Esophagus muscularis mucosa (tissue), 4 donors: ENCODE data around the gene ENPP3. TPM values are rescaled to one million over a fixed set of nuclear protein-coding genes. Genes with fewer than 3 reads are reported as not detected.

Source experiments
- DNase-seq: peaks from one replicate; pipeline ENCODE4 v3.0.0-alpha.2; 2017; ENCODE audit errors: extremely low spot score
- H3K27ac ChIP-seq, 4 donors: fragments of 200-600 bp; sonication (generic); replicated peaks in 1 of 4; 1 replicate in 3 of 4; 2 replicates in 1 of 4; pipeline ENCODE4 v1.5.1; 2016 to 2019; ENCODE audit warnings: mild to moderate bottlenecking in 1 of 4
- H3K27me3 ChIP-seq, 4 donors: fragments of 200-600 bp; sonication (generic); one replicate each; pipeline versions ENCODE4 v1.5.1 to v1.6.0; 2016 to 2019
- H3K36me3 ChIP-seq, 4 donors: fragments of 200-600 bp; sonication (generic); one replicate each; pipeline ENCODE4 v1.5.1; 2016 to 2019
- H3K4me1 ChIP-seq, 4 donors: fragments of 200-600 bp; sonication (generic); one replicate each; pipeline ENCODE4 v1.5.1; 2016 to 2019
- H3K4me3 ChIP-seq, 4 donors: fragments of 200-600 bp; sonication (generic); 1 replicate in 2 of 4; 2 replicates in 2 of 4; pipeline ENCODE4 v1.5.1; 2016 to 2019; ENCODE audit warnings: mild to moderate bottlenecking in 4 of 4, moderate library complexity in 1 of 4
- H3K9me3 ChIP-seq, 4 donors: fragments of 200-600 bp; sonication (generic); 1 replicate in 3 of 4; 2 replicates in 1 of 4; pipeline ENCODE4 v1.5.1; 2016 to 2019
- EP300 ChIP-seq: sonication (generic); formaldehyde crosslinking; IDR thresholded peaks from one replicate; pipeline ENCODE4 v1.6.1; 2017; ENCODE audit warnings: antibody characterized with exemption
- POLR2A ChIP-seq: fragments of 450-650 bp; IDR thresholded peaks from one replicate; pipeline ENCODE4 v1.6.1; 2017; ENCODE audit warnings: antibody characterized with exemption, moderate library complexity, mild to moderate bottlenecking, low read depth
- POLR2AphosphoS5 ChIP-seq, 2 donors: sonication (generic); formaldehyde crosslinking; IDR thresholded peaks; one replicate each; pipeline ENCODE4 v1.6.1; 2017; ENCODE audit warnings: antibody characterized with exemption in 2 of 2
- whole genome bisulfite sequencing: methylation state at CpG from one replicate; pipeline ENCODE4 v1.1.5; 2018; 5-methylcytosine and 5-hydroxymethylcytosine counted together
- intact Hi-C: fragments of 100-400 bp; cut with DNase I; formaldehyde crosslinking; loops from one replicate; pipeline ENCODE4 v1.15.1; 2023
- total RNA-seq, 4 donors: library from RNA; depleted of rRNA; stranded (reverse); fragments of >200 nt; gene quantifications; one replicate each; pipeline versions ENCODE4 v1.1.0 to v1.2.1, GENCODE V29; 2016
- TF ChIP-seq, protein P1 (sequence below), 3 experiments: fragments of 200-600 bp in 2 of 3; fragments of 450-650 bp in 1 of 3; sonication (generic) in 2 of 3; IDR thresholded peaks; one replicate each; pipeline ENCODE4 v1.5.1; 2017 to 2019; ENCODE audit warnings: antibody characterized with exemption in 3 of 3, mild to moderate bottlenecking in 2 of 3, moderate library complexity in 1 of 3

The ENPP3 gene
- total RNA-seq, 4 donors from 2014 or later, result 0.42 to 0.78 (median 0.59) TPM

DNA sequence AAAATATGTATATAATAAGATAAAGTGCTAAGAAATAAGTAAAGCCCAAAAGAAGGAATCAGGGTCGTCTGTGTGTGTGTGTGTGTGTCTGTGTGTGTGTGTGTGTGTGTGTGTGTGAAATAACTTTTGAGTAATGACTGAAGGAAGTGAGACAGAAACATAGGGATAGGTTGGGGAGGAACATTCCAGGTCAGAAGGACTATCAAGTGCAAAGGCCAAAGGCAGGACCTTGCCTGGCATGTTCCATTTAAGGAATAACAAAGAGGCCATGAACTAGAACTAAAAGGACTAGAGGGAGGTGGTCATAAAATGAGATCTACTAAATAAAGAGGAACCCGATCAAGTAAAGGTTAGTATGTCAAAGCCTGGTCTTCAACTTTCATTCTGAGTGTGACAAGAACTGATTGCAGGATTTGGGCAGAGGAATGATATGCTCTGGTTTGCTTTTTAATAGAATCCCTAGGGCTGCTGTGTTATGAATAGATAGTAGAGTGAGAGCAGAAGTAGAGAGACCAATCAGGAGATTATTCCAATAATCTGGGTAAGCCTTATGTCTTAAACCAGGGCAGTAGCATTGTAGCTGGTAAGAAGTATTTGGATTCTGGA is 6.9 kb downstream of the ENPP3 start:
- intact Hi-C loops, result no loop called here
- Histone ChIP-seq H3K36me3 (no peaks in the 10 kb centered on the region), H3K27me3 (no peaks in the 10 kb centered on the region), H3K4me1 (no peaks in the 10 kb centered on the region), H3K4me3 (no peak overlapping the region), H3K27ac (no peak overlapping the region), H3K9me3 (no peaks in the 10 kb centered on the region)
- no peak for DNase-seq
- 79% methylated on average over 2 of the region's 2 CpGs for WGBS
- TF ChIP-seq EP300 (no peak), POLR2AphosphoS5 (IDR thresholded peaks at IDR 0.05) (no peak), POLR2A (no peak)
- TF ChIP-seq, protein P1, sequence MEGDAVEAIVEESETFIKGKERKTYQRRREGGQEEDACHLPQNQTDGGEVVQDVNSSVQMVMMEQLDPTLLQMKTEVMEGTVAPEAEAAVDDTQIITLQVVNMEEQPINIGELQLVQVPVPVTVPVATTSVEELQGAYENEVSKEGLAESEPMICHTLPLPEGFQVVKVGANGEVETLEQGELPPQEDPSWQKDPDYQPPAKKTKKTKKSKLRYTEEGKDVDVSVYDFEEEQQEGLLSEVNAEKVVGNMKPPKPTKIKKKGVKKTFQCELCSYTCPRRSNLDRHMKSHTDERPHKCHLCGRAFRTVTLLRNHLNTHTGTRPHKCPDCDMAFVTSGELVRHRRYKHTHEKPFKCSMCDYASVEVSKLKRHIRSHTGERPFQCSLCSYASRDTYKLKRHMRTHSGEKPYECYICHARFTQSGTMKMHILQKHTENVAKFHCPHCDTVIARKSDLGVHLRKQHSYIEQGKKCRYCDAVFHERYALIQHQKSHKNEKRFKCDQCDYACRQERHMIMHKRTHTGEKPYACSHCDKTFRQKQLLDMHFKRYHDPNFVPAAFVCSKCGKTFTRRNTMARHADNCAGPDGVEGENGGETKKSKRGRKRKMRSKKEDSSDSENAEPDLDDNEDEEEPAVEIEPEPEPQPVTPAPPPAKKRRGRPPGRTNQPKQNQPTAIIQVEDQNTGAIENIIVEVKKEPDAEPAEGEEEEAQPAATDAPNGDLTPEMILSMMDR (IDR thresholded peaks at IDR 0.05), result no peak

DNA sequence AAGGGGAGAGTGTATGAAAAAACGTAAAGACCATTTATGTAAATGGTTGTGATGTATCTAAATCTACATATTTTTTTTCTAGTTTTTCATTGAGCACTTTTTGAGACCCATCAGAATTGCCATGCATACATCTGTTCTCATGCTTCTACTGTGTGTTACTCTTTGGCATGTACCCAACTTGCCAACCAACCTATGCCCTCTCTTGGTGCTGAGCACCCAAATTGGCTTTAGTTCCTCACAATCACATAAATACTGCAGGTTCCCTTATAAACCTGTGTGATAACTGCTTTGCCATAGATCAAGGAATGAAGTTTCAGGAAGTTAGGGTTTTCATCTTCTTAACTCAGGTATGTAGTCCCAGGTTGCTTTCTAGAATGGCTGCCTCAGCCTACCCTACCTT is 7.8 kb downstream of the ENPP3 start:
- H3K27me3 ChIP-seq, result no peaks in the 10 kb centered on the region
- H3K36me3 ChIP-seq, result no peaks in the 10 kb centered on the region

DNA sequence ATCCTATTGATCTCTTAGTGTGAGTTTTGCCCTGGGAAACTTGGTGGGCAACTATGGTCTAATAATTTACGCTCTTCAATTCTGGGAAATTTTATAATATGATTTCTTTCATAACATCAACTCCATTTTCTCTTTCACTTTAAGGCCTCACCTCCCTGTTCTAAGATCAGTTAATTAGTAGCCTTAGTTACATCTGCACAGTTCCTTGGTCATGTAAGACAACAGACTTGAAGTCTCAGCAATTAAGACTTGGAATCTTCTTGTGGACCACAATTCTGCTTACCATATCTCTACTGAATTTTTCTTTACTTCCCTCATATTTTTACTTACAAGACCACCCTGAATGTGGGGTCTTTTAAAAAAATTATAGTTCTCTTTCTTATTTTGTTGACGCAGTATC is 8.7 kb downstream of the ENPP3 start:
- Histone ChIP-seq H3K36me3 (no peaks in the 10 kb centered on the region), H3K27me3 (no peaks in the 10 kb centered on the region), H3K4me3 (no peak overlapping the region), H3K27ac (no peak overlapping the region), H3K9me3 (no peaks in the 10 kb centered on the region), H3K4me1 (no peaks in the 10 kb centered on the region)
- TF ChIP-seq POLR2AphosphoS5 (IDR thresholded peaks at IDR 0.05) (no peak), EP300 (no peak), POLR2A (no peak)
- TF ChIP-seq, protein P1 (IDR thresholded peaks at IDR 0.05), result no peak
- WGBS, result 90% methylated on average over 2 of the region's 2 CpGs
- intact Hi-C loops, result no loop called here
- DNase-seq, result no peak

More for the DNA sequence above, 7.8 kb downstream of the ENPP3 start:
- Histone ChIP-seq H3K4me3 (no peak overlapping the region), H3K9me3 (no peaks in the 10 kb centered on the region), H3K4me1 (no peaks in the 10 kb centered on the region), H3K27ac (no peak overlapping the region)
- TF ChIP-seq EP300, result no peak
- TF ChIP-seq, protein P1 (IDR thresholded peaks at IDR 0.05), result no peak
- no peak for TF ChIP-seq POLR2A
- TF ChIP-seq POLR2AphosphoS5 (IDR thresholded peaks at IDR 0.05), result no peak
- intact Hi-C loops, result no loop called here
- no peak for DNase-seq
- WGBS, result 88% methylated on average over 1 of the region's 1 CpG

DNA sequence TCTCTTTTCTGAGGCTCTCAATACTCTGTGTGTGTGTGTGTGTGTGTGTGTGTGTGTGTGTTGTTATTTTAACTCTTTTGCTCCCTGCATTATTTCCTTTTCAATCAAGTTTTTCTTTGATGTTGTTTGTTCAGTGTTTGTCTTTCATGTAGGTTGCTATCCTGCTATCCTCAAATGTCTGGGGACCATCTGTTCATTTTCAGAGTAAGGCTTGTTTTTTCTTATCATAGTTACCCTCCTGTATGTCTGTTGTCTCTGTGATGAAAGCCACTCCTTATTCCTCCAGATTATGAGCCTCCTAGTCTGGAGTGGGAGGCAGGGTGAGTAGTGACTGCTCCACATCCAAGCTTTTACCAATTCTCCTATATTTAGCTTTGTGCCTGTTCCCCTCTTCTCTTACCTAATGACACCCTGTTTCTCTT is 9.2 kb downstream of the ENPP3 start:
- DNase-seq, result no peak
- no peaks in the 10 kb centered on the region for H3K27me3 ChIP-seq
- no peaks in the 10 kb centered on the region for H3K4me1 ChIP-seq
- no peak overlapping the region for H3K4me3 ChIP-seq
- no peak for TF ChIP-seq POLR2A
- no peak for TF ChIP-seq EP300
- TF ChIP-seq, protein P1 (IDR thresholded peaks at IDR 0.05), result no peak
- no peak for TF ChIP-seq POLR2AphosphoS5 (IDR thresholded peaks at IDR 0.05)
- intact Hi-C loops, result no loop called here
- H3K9me3 ChIP-seq, result no peaks in the 10 kb centered on the region
- no peak overlapping the region for H3K27ac ChIP-seq
- no peaks in the 10 kb centered on the region for H3K36me3 ChIP-seq

DNA sequence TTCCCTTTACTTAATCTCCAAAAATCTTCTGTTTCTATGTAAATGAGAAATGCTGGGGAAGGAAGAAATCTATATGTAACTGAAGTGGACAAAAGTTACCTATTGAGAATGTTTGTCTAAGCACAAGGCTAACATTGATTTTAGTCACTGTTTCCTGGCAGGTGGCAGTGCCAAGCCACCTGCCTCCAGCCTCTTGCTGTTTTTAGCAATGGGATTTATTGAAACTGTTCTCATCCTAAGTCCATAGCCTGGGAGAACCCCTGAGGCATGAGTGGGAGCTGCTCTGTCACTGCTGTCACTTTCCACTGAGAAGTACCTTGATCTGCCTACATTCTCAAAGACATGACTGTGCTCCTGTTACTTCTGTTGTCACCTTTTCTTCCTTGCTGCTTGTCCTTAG is 14.7 kb downstream of the ENPP3 start:
- TF ChIP-seq POLR2AphosphoS5 (IDR thresholded peaks at IDR 0.05) (no peak), POLR2A (no peak), EP300 (no peak)
- TF ChIP-seq, protein P1 (IDR thresholded peaks at IDR 0.05), result no peak
- intact Hi-C loops, result no loop called here
- no peaks in the 10 kb centered on the region for H3K9me3 ChIP-seq

More for the DNA sequence above, 14.7 kb downstream of the ENPP3 start:
- Histone ChIP-seq H3K36me3 (no peaks in the 10 kb centered on the region), H3K4me3 (no peak overlapping the region), H3K27ac (no peak overlapping the region), H3K4me1 (no peaks in the 10 kb centered on the region), H3K27me3 (no peaks in the 10 kb centered on the region)
- no peak for DNase-seq
